IMR-90 (cell line): ENCODE results near the gene CTIF. TPM values are rescaled to one million over a fixed set of nuclear protein-coding genes. Genes with fewer than 3 reads are reported as not detected.

Experiments
- ATAC-seq: fragments of 200-7000 bp; cut with Tn5 transposase; 2 replicates; pipeline ENCODE4 v1.9.1; 2020; ENCODE audit warnings: low read depth, mild to moderate bottlenecking, moderate library complexity
- BruUV-seq: library from RNA; stranded (reverse); fragments of 400-500 nt; replicated peaks from 2 replicates; lab custom pipeline; 2021; lab: Mats Ljungman, UMichigan
- CTCF ChIA-PET: fragments of 300-600 bp; formaldehyde crosslinking; extraction: SDS; loops from one replicate; lab custom pipeline; 2021; ENCODE audit warnings: antibody characterized with exemption; lab: Yijun Ruan, JAX
- POLR2A ChIA-PET: fragments of 300-600 bp; sonication (Branson Sonifier 250); formaldehyde crosslinking; loops from one replicate; lab custom pipeline; 2022; ENCODE audit warnings: antibody characterized with exemption; ENCODE audit not compliant: unreplicated experiment; lab: Charles Lee
- DNase-seq: peaks from one replicate; pipeline ENCODE4 v3.0.0; 2013
- H2AFZ ChIP-seq: replicated peaks from 2 replicates; pipeline ENCODE3; 2013; ENCODE audit warnings: low read length, mild to moderate bottlenecking; ENCODE audit not compliant: poor library complexity
- H2AK5ac ChIP-seq: 2 replicates; pipeline ENCODE4 v1.6.1; 2013; ENCODE audit warnings: low read depth, low read length, inconsistent platforms
- H2AK9ac ChIP-seq: replicated peaks from 2 replicates; pipeline ENCODE3; 2013; ENCODE audit warnings: mild to moderate bottlenecking, low read depth, low read length, moderate library complexity; ENCODE audit not compliant: poor library complexity
- H2BK120ac ChIP-seq: 2 replicates; pipeline ENCODE4 v1.6.1; 2013; ENCODE audit warnings: low read depth, low read length, inconsistent platforms
- H2BK15ac ChIP-seq: 3 replicates; pipeline ENCODE4 v1.6.1; 2013; ENCODE audit warnings: low read depth, low read length, inconsistent platforms
- H2BK20ac ChIP-seq: 2 replicates; pipeline ENCODE4 v1.6.1; 2013; ENCODE audit warnings: low read depth, mild to moderate bottlenecking, inconsistent platforms, low read length, moderate library complexity
- H2BK5ac ChIP-seq: 2 replicates; pipeline ENCODE4 v1.6.1; 2013; ENCODE audit warnings: mild to moderate bottlenecking, low read depth, low read length, inconsistent platforms; ENCODE audit not compliant: poor library complexity, severe bottlenecking
- H3K14ac ChIP-seq: replicated peaks from 2 replicates; pipeline ENCODE4 v1.6.1; 2013; ENCODE audit warnings: low read depth, low read length, inconsistent platforms
- H3K18ac ChIP-seq: 2 replicates; pipeline ENCODE4 v1.6.1; 2013; ENCODE audit warnings: low read depth, low read length, control low read depth
- H3K23ac ChIP-seq: 2 replicates; pipeline ENCODE4 v1.6.1; 2013; ENCODE audit warnings: low read depth, low read length, inconsistent platforms
- H3K27ac ChIP-seq: 2 replicates; pipeline ENCODE4 v1.5.1; 2013; ENCODE audit warnings: mild to moderate bottlenecking, control low read depth, low read length; ENCODE audit not compliant: insufficient read depth
- H3K27me3 ChIP-seq: 2 replicates; pipeline ENCODE4 v1.6.1; 2013; ENCODE audit warnings: low read length; ENCODE audit not compliant: control insufficient read depth, insufficient read depth
- H3K36me3 ChIP-seq: 2 replicates; pipeline ENCODE4 v1.6.1; 2013; ENCODE audit warnings: low read length, mixed read lengths; ENCODE audit not compliant: control insufficient read depth, insufficient read depth
- H3K4ac ChIP-seq: 2 replicates; pipeline ENCODE4 v1.6.1; 2013; ENCODE audit warnings: low read depth, low read length, inconsistent platforms
- H3K4me1 ChIP-seq: 2 replicates; pipeline ENCODE4 v1.6.1; 2013; ENCODE audit warnings: low read length, mixed read lengths; ENCODE audit not compliant: control insufficient read depth, insufficient read depth
- H3K4me2 ChIP-seq: 2 replicates; pipeline ENCODE4 v1.6.1; 2013; ENCODE audit warnings: low read depth, mild to moderate bottlenecking, control low read depth, low read length, moderate library complexity
- H3K4me3 ChIP-seq: 2 replicates; pipeline ENCODE4 v1.5.1; 2013; ENCODE audit warnings: low read depth, mild to moderate bottlenecking, control low read depth, low read length, moderate library complexity; ENCODE audit not compliant: insufficient read depth
- H3K56ac ChIP-seq: 2 replicates; pipeline ENCODE4 v1.6.1; 2013; ENCODE audit warnings: low read length, inconsistent platforms; ENCODE audit not compliant: insufficient read depth; ENCODE audit errors: extremely low read depth
- H3K79me1 ChIP-seq, 2 experiments: 2 replicates each; pipeline ENCODE4 v1.6.1; 2013; ENCODE audit warnings: low read length in 2 of 2, inconsistent platforms in 1 of 2, low read depth in 1 of 2
- H3K9ac ChIP-seq: 2 replicates; pipeline ENCODE4 v1.6.1; 2013; ENCODE audit warnings: low read depth, low read length, control low read depth
- H3K9me1 ChIP-seq: 2 replicates; pipeline ENCODE4 v1.6.1; 2013; ENCODE audit warnings: low read length, inconsistent platforms; ENCODE audit not compliant: insufficient read depth
- H3K9me3 ChIP-seq: 2 replicates; pipeline ENCODE4 v1.6.1; 2013; ENCODE audit warnings: low read length; ENCODE audit not compliant: control insufficient read depth, insufficient read depth
- H4K20me1 ChIP-seq: 2 replicates; pipeline ENCODE4 v1.6.1; 2013; ENCODE audit warnings: low read length, inconsistent platforms; ENCODE audit not compliant: insufficient read depth
- H4K5ac ChIP-seq: 2 replicates; pipeline ENCODE4 v1.6.1; 2013; ENCODE audit warnings: mild to moderate bottlenecking, low read depth, low read length, control low read depth
- H4K8ac ChIP-seq, 2 experiments: 2 replicates each; pipeline ENCODE4 v1.6.1; 2013; ENCODE audit warnings: low read depth in 2 of 2, low read length in 2 of 2, control low read depth in 1 of 2, inconsistent platforms in 1 of 2
- H4K91ac ChIP-seq: 2 replicates; pipeline ENCODE4 v1.6.1; 2013; ENCODE audit warnings: low read depth, low read length, inconsistent platforms; ENCODE audit not compliant: insufficient read depth
- BHLHE40 ChIP-seq: fragments of 150-350 bp; IDR thresholded peaks from 2 replicates; pipeline ENCODE4 v1.6.1; 2016; ENCODE audit warnings: mild to moderate bottlenecking, low read depth, low read length
- MAFK ChIP-seq: IDR thresholded peaks from 2 replicates; pipeline ENCODE4 v1.6.1; 2012; ENCODE audit warnings: low read depth, low read length, improper control_type of control experiment
- MAZ ChIP-seq: IDR thresholded peaks from 2 replicates; pipeline ENCODE4 v1.6.1; 2012; ENCODE audit warnings: low read depth, mild to moderate bottlenecking, low read length, improper control_type of control experiment, moderate library complexity, borderline replicate concordance
- MXI1 ChIP-seq: IDR thresholded peaks from 2 replicates; pipeline ENCODE4 v1.6.1; 2012; ENCODE audit warnings: low read depth, mild to moderate bottlenecking, low read length, moderate library complexity, borderline replicate concordance
- RAD21 ChIP-seq: IDR thresholded peaks from 2 replicates; pipeline ENCODE4 v1.6.1; 2012; ENCODE audit warnings: low read length, improper control_type of control experiment
- RCOR1 ChIP-seq: IDR thresholded peaks from 2 replicates; pipeline ENCODE4 v1.6.1; 2012; ENCODE audit warnings: mild to moderate bottlenecking, low read length, improper control_type of control experiment; ENCODE audit not compliant: insufficient replicate concordance
- RFX5 ChIP-seq: IDR thresholded peaks from 2 replicates; pipeline ENCODE4 v1.8.0; 2012; ENCODE audit warnings: low read depth, mild to moderate bottlenecking, low read length, moderate library complexity
- SMC3 ChIP-seq: fragments of 150-350 bp; IDR thresholded peaks from 2 replicates; pipeline ENCODE4 v1.6.1; 2016; ENCODE audit warnings: low read depth, mild to moderate bottlenecking, antibody characterized with exemption, low read length, moderate library complexity
- WGBS, 2 experiments: methylation state at CpG; one replicate each; pipeline versions ENCODE4 v1.1.5 to v1.1.7; 2013; ENCODE audit warnings: missing lambda C conversion rate in 2 of 2; ENCODE audit not compliant: insufficient read length in 1 of 2; ENCODE audit errors: extremely low coverage in 2 of 2; 5-methylcytosine and 5-hydroxymethylcytosine counted together
- dilution Hi-C: fragments of 300-500 bp; cut with HindIII; formaldehyde crosslinking; loops from one replicate; pipeline ENCODE4 v1.14.3; 2018; ENCODE audit warnings: low sequenced_read_pairs; ENCODE audit not compliant: unreplicated experiment
- in situ Hi-C: fragments of 300-500 bp; cut with MboI; formaldehyde crosslinking; loops from 3 replicates; pipeline ENCODE4 v1.14.3; 2019; ENCODE audit warnings: low sequenced_read_pairs, inconsistent platforms, mixed read lengths
- intact Hi-C: fragments of 100-400 bp; cut with micrococcal nuclease; formaldehyde crosslinking; loops from 2 replicates; pipeline ENCODE4 v1.10.0; 2022
- polyA plus RNA-seq, 3 experiments: library from polyadenylated mRNA; depleted of rRNA; stranded (reverse); fragments of >200 nt; gene quantifications; 2 replicates each; pipeline ENCODE4 v1.2.3, GENCODE V29; 2012; ENCODE audit warnings: low replicate concordance in 1 of 3
- total RNA-seq: library from RNA; depleted of rRNA; stranded (reverse); fragments of >200 nt; gene quantifications from 2 replicates; pipeline ENCODE4 v1.2.3, GENCODE V29; 2012
- TF ChIP-seq, protein P1 (sequence below): conservative IDR thresholded peaks from 2 replicates; pipeline ENCODE4 v1.5.1; 2012; ENCODE audit warnings: mild to moderate bottlenecking, low read depth, low read length, improper control_type of control experiment
- TF ChIP-seq, protein P2 (sequence below): fragments of 150-350 bp; IDR thresholded peaks from 2 replicates; pipeline ENCODE4 v1.6.1; 2016; ENCODE audit warnings: low read depth, mild to moderate bottlenecking, low read length, moderate library complexity, borderline replicate concordance
- TF ChIP-seq, protein P3 (sequence below): fragments of 150-350 bp; IDR thresholded peaks from 2 replicates; pipeline ENCODE4 v1.6.1; 2017; ENCODE audit warnings: mild to moderate bottlenecking, antibody characterized with exemption, low read length, low read depth

Gene CTIF
- total and polyA plus RNA-seq, 2 of the 4 experiments (the other 2 are of a cell fraction) = 25.1 to 57.0 TPM

DNA sequence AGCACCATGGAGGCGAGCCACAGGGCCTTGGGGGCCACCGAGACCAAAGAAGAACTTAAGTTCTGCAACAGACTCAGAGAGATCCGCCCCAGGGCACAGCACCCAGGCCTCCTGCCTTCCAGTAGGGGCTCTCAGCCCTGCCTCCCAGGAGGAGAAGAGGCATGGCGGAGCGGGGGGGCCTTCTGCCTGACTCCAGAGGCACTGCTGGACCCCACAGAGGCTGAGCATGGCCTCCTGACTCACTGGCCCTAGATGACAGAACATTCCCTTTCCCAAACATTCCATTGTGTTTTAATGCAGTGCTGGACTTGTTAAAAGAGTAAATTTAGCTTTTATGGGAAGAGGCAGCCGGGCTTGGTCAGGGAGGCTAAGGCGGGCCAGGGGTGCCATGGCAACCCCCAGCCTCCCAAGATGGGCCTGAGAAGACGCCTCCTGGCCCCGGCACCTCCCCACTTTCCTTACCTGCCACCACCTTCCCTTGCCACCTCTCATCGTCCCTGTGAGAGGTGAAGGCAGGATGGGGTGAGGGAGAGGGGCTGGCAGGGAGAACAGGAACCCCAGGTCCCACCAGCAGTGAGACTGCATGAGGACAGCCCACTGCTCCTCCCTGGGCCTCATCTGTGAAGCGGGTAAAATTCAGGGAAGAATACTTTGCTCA lies 346.6 kb downstream of the CTIF start:
- Histone ChIP-seq H3K56ac (no peak overlapping the region), H2BK20ac (no peak overlapping the region), H4K91ac (no peak overlapping the region), H2AK5ac (no peak overlapping the region), H2AK9ac (no peak overlapping the region), H2BK15ac (no peak overlapping the region), H3K4me3 (no peak overlapping the region), H2BK5ac (no peak overlapping the region), H3K23ac (no peak overlapping the region), H4K20me1 (no peaks in the 10 kb centered on the region), H2AFZ (no peak overlapping the region), H4K8ac (no peak overlapping the region), H3K4me2 (no peak overlapping the region), H3K4ac (no peak overlapping the region), H3K27ac (no peak overlapping the region), H3K79me1 (no peaks in the 10 kb centered on the region), H3K4me1 (peaks cover 8% of the 10 kb centered on the region), H3K9ac (no peak overlapping the region), H4K5ac (no peak overlapping the region), H3K27me3 (no peaks in the 10 kb centered on the region), H3K18ac (no peak overlapping the region), H3K9me3 (no peaks in the 10 kb centered on the region), H3K14ac (no peak overlapping the region), H3K9me1 (peaks cover 3% of the 10 kb centered on the region; the same call in 1 of the 2 replicates), H2BK120ac (no peak overlapping the region), H3K36me3 (no peaks in the 10 kb centered on the region)
- ChIA-PET POLR2A (no interaction called here), CTCF (no interaction called here)
- TF ChIP-seq RFX5 = no peak
- no peak for TF ChIP-seq MXI1
- TF ChIP-seq RCOR1 = no peak
- TF ChIP-seq, protein P1, sequence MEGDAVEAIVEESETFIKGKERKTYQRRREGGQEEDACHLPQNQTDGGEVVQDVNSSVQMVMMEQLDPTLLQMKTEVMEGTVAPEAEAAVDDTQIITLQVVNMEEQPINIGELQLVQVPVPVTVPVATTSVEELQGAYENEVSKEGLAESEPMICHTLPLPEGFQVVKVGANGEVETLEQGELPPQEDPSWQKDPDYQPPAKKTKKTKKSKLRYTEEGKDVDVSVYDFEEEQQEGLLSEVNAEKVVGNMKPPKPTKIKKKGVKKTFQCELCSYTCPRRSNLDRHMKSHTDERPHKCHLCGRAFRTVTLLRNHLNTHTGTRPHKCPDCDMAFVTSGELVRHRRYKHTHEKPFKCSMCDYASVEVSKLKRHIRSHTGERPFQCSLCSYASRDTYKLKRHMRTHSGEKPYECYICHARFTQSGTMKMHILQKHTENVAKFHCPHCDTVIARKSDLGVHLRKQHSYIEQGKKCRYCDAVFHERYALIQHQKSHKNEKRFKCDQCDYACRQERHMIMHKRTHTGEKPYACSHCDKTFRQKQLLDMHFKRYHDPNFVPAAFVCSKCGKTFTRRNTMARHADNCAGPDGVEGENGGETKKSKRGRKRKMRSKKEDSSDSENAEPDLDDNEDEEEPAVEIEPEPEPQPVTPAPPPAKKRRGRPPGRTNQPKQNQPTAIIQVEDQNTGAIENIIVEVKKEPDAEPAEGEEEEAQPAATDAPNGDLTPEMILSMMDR = no peak
- TF ChIP-seq MAZ = no peak
- no peak for TF ChIP-seq RAD21
- TF ChIP-seq, protein P2, sequence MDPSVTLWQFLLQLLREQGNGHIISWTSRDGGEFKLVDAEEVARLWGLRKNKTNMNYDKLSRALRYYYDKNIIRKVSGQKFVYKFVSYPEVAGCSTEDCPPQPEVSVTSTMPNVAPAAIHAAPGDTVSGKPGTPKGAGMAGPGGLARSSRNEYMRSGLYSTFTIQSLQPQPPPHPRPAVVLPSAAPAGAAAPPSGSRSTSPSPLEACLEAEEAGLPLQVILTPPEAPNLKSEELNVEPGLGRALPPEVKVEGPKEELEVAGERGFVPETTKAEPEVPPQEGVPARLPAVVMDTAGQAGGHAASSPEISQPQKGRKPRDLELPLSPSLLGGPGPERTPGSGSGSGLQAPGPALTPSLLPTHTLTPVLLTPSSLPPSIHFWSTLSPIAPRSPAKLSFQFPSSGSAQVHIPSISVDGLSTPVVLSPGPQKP = no peak
- no peak for TF ChIP-seq MAFK
- TF ChIP-seq BHLHE40 = no peak
- TF ChIP-seq, protein P3, sequence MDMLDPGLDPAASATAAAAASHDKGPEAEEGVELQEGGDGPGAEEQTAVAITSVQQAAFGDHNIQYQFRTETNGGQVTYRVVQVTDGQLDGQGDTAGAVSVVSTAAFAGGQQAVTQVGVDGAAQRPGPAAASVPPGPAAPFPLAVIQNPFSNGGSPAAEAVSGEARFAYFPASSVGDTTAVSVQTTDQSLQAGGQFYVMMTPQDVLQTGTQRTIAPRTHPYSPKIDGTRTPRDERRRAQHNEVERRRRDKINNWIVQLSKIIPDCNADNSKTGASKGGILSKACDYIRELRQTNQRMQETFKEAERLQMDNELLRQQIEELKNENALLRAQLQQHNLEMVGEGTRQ = no peak
- TF ChIP-seq SMC3 = no peak
- no peak for DNase-seq
- BruUV-seq = no TSS peak
- WGBS, 2 experiments = no CpG with 5 or more reads among the region's 11 CpGs
- ATAC-seq = peak; percentile 45
- intact Hi-C loops = no loop called here
- dilution Hi-C loops = no loop called here
- in situ Hi-C loops = no loop called here
